SKM-1 treated with dmso at 0.1 percent for 144 hours (cell line): ENCODE data around the gene S100A14.
"Not testable (repeated sequence)": the region's sequence is repeated elsewhere in the genome, so short reads cannot be mapped to it uniquely, and the experiment has no call there.

Experiments
- DNase-seq: peaks from one replicate; lab custom pipeline; 2025; ENCODE audit not compliant: unreplicated experiment; lab: John Stamatoyannopoulos, UW

S100A14 gene

DNA sequence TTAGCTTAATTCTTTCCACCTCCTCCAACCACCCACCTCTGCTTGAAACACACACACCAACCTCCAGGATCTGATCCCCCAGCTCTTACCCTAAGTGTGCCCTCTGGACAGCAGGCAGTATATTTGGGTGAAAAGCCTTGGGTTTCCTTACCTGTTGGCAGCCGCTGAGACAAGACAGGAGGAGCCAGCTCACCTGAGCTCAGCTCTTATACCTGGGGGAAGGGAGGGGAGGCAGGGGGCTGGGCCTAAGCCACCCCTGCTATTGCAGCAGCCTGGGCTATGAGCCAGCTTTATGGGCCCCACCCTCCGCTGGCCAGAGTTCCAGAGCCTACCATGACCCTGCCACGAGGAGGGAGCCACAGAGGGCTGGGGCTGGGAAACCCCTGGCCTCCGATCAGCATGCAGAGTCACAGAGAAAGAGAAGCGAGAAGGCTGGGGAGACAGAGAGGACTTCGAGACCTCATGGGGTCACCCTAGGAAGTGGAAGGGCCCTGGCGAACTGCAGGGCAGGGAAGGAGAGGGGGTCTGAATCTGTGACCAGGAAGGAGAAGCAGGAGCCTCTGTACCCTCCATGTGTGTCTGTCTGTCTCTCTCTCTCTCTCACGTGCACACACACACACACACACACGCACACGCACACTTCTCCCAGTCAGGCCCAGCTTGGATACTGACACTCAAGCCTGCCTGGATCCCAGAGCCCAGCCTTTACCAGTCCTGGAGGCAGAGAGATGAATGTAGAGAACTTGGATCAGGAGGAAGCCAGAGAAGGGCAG is at the start of gene S100A14:
Gene S100A14 (minus strand): TSS at position 182 of the 773 bp plus-strand sequence. CDS start 467 bp downstream, outside the sequence.
- no peak for DNase-seq

DNA sequence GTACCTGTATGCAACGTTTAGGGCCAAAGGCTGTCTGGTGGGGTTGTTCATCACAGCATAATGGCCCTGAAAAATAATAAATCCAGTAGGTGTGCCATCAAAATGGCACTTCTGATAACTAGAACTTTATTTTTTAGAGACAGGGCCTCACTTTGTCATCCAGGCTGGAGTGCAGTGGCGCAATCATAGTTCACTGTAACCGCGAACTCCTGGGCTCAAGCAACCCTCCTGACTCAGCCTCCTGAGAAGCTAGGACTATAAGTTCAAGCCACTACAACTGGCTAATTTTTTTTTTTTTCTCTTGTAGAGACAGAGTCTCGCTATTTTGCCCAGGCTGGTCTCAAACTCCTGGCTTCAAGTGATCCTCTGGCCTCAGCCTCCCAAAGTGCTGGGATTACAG is 47.1 kb upstream of the S100A14 start:
- peak; percentile 18 for DNase-seq

DNA sequence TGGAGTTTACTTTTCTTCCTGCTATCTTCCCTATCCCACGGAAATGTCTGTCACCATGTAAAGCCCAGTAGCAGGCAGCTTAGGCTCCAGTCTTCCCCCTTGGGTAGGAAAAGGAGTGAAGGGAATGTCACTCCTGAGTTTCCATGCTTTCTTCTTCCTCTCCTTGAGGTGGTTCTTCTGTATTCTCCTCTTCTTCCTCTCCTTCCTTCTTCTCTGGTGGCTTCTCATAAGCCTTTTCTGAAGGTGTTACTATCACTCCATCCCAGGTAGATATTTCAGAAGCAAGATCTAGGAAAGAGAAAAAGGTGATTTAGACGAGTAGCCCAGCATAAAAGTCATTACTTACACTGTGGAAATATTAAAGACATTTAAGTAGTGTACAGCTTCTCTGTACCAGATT is 46.1 kb upstream of the S100A14 start:
- DNase-seq: no peak

DNA sequence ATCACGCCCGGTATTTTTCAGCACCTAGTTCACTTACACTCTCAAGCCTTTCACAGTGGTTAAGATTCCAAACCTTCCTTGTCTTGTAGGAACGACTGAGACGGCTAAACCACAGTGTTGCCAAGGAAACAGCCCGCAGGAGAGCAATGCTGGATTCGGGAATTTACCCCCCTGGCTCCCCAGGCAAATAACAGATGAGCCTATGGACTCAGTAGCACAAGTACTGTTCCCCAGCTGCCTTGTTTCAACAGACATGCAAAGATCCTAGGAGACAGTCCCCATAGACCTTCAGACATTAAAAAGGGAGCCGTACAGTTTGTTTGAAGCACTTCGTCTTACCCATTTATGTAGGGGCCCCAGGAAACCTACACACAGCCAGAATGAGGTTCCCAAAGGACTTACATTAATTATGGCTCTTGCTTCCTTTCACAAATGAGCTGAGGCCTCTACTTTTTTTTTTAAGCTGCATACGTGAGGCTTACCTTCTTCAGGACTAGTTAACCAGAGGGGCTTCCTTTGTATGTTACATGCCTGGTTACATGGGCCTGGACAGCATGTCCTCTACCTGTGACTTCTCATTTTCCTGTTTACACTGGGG is 45.1 kb upstream of the S100A14 start:
- no peak for DNase-seq

DNA sequence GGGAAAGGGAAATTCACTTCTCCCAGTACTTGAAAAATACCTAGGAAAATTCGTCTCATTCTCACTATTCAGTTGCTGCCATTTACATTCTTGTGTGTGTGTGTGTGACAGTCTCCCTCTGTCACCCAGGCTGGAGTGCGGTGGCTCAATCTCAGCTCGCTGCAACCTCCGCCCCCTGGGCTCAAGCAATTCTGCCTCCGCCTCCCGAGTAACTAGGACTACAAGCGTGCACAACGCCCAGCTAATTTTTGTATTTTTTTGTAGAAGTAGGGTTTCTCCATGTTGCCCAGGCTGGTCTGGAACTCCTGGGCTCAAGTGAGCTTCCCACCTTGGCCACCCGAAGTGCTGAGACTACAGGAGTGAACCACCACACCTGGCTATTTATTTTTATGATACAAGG is 43.5 kb upstream of the S100A14 start:
- no peak for DNase-seq

DNA sequence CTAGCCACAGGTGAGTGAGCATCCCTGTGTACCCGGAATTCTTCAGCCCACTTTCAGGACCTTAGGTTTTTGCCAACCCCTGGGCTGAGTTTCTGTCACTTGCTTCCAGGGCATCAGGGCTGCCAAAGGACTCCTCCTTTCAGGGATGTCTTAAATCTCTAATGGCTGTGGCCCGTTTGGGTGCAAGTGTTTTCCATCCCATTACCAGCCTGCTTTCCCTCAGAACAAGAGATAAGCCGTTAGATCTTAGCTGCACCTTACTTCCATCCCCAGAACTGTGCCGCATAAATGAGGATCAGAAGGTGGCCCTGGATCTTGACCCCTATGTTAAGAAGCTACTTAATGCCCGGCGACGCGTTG is 43.0 kb upstream of the S100A14 start:
- DNase-seq: no peak

DNA sequence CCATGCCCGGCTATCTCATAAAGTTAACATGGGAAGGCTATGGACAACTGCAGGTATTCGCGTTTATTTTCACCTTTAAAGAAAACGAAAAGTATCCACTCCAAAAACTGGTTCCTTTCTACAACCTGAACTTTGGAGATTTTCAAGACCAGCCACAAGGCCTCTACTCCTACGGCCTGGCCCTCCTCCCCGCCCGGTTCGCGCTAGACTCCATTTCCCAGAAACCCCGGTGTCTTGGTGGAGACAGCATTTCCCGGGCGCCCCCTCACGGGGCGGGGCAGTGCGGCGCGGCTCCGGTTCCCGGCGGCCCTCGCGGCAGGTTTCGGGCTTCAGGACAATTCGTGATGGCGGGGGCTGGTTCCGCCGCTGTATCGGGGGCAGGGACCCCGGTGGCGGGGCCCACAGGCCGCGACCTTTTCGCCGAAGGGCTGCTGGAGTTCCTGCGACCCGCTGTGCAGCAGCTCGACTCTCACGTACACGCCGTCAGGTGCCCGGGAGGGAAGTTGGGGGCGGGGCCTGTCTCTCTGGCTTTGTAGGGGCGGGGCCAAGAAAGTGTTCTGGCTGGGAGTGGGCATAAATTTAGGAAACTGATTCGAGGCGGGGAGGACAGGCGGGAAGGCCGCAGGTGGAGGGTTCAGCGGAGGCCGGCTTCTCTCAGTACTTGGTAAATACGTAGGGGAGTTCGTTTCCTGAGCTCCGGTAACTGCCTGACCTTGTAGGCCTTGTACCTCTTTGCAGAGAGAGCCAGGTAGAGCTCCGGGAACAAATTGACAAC is 42.5 kb upstream of the S100A14 start, which contains the start of gene SNAPIN:
Gene SNAPIN (plus strand): TSS at position 304 of the 775 bp plus-strand sequence. CDS start 41 bp downstream, at position 345.
- DNase-seq: peak; percentile 96

DNA sequence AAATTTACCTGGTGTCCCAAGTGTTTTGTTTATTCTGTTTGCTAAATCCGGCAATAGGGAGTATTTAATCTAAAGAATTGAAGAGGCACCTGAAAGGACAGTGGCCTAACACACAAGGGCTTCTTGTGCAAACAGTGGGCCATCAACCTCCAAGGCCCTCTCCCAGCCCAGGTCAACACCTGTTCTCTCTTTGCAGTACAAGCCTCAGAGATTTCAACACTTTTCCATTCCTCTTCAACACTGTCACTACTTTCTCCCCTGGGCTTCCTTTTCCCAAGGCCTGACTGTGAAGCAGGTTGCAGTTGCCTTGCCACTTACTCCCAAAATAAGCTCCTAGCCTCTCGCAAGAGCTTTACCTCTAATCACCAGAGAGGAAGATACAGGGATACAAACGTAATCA is 39.2 kb upstream of the S100A14 start:
- no peak for DNase-seq

DNA sequence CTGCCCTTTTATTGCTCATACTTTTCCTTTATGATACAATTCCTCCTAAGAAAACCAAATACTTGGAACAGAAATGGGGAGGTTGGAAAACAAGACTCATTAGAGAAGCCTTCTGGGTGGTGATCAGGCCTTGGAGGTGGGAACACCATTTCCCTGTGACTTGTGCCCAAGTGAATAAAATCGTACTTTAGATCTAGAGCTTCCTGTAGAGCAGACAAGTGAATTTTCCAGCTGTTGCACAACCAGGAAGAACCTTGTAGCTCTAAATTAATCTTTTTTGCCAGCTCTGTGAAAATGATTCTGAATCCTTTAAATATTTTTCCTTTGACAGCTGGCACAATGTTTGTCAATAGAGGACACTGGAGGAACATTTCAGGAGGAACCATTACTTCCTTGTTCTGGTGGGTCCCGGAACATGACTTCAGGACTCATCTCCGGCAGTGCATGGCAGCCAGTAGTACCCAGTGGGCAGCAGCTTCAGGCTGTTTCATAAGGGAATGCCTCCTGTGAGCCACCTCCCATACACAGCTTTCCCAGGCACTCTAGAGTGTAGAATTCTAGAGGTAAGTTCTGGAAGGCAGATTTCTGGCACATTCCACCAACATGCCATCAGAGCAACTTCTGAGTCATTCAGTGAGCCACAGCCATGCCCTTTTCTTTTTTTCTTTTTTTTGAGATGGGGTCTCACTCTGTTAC is 36.8 kb upstream of the S100A14 start:
- DNase-seq: no peak

DNA sequence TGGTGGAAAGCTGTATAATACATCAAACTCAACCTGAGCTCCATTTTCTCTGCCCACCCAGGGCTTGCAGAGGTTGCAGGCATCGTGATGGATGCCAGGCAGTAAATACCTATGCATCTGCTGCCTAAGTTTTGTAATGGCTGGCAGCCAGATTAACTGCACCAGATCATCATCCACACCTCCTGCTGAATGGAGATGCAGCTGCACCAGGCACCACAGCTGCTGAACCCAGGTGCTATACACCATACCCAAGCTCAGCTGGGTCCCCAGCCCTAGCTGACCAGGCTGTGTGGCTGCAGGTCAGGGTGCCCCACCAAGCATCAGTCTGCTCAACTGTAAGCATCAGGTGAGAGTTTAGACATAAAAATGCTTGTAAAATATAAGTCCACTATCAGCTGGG is 35.6 kb upstream of the S100A14 start:
- no peak for DNase-seq

DNA sequence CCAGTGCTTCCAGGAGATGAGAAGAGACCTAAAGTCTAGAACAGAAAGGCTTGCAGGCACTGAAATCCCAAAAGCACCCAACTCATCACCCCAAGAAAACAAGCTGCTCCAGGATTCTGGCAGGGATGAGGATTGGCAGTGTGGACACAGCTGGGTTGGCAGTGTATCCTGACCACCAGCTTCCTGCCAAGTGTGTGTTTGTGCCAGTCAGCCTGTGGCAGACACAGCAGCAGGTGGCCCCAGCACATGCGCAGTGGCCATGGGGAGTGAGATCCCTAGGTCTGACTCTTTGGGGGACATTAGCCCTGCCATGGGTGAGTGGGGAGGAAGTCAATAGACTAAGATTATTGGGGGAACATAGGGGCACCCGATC is 33.7 kb upstream of the S100A14 start:
- DNase-seq: no peak

DNA sequence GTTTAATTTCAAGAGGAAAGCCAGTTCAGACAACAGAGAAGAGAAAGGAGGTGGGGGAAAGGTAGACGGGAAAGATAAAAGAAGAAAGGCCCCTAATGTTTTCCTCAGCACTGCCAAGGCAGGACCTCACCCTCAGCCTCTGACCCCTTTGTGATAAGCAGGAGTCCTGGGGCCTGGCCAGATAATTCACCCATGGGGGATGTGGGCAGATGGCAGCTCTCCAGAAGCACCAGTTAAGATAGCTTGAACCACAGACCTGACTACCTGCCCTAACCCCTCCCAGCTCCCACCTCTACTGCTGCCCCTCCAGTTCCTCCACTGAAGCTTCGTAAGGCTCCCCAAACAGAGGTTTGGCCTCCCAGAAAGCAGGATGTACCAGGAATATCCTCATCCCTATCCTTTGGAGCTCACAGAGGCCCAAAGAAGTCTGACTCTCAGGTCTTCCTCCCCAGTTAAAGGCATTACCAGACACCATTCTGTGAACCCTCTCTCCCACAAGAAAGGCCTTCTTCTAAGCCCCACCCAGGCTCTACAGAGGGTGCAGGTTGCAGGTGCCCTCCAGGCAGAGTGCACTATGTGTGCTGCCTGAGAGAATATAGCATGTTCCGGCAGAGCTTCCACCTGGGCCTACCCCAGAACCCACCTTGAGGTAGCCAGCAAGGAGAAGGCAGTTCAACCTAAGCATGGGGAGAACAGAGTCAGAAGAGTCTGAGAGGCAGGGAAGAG is 33.2 kb upstream of the S100A14 start:
- DNase-seq: no peak

DNA sequence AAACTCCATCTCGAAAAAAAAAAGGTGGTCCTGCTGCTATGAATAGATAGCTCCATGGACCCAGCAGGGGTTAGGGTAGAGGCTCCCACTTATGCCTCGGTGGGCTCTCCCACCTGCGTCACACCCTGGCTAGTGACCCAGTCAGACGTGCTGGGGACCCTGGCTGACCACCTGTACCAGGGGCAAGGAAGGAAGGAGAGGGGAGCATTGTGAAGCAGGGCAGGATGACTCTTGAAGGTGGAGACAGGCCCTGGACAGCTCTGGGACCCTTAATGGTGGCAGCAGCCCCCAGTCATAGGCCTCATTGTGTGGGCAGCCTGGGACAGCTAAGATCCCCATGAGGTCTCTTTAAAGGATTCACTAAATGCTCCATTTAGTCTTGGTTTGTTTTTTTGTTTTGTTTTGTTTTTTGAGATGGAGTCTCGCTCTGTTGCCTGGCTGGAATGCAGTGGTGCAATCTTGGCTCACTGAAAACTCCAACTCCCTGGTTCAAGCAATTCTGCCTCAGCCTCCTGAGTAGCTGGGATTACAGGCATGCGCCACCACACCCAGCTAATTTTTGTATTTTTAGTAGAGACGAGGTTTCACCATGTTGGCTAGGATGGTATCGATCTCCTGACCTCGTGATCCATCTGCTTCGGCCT is 32.0 kb upstream of the S100A14 start:
- DNase-seq: no peak

DNA sequence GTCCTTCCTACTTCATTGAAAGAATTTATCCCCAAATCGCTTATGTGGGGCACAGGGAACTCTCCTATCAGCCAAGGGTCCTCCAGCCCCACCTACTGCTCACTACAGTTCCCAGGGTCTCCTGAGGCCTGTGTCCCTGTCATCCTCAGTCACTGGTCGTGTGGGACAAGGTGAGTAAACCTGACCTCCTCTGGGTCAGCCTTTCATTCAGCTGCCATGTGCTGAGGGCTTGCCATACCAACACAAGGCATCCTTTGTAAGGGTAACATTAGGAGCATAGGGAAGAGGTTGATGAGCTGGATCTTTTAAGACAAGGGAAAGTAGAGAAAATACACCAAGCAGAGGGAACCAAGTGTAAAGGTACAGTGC is 31.2 kb upstream of the S100A14 start:
- no peak for DNase-seq

DNA sequence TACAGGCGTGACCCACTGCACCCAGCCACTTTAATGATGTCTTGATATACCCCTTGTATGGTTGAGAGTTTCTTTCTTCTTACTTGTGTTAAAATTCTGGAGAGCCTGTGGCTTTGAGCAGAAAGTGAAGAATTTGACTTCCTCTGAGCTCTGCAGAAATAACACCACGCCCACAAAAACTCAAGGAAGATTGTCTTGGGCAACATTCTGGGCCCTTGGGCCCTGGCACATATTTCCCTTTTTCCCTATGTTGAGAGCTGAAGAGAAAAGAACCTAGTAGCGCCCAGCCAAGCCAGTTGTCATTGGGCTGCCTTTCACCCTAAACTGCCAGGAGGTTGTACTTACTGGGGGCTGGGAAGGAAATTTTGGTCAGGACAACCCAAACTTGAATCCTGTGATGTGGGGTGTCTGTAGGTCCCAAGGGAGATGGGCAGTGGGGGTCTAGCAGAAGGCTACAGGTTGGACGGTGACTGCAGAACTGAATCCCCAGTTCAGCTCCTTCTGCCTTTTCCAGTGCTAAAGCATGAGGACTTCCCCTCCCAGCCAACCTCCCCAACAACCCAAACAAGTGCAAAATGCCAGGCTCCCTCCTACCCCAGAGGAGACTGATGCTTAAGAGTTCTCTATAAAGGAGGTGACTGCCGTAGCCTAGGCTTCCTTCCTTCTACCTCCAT is 30.7 kb upstream of the S100A14 start:
- peak; percentile 68 for DNase-seq

DNA sequence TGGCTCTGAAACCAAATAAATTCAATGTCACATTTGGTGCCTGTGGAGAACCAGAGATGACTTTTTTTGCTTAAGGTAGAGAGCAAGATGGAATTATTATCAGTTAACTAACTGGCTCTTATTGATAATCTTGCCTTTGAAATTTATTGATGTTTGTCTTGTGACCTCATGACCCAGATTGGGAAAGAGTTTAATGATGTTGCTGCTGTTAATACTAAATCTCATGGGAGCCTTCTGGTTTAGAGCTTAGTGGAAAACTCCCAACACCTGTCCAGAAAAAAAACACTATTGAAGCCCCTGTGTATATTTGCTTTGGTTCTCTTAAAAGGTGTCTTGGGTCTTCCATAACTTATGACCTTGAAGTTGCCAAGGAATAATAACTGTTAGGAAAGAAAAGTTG is 27.7 kb upstream of the S100A14 start:
- DNase-seq: no peak

DNA sequence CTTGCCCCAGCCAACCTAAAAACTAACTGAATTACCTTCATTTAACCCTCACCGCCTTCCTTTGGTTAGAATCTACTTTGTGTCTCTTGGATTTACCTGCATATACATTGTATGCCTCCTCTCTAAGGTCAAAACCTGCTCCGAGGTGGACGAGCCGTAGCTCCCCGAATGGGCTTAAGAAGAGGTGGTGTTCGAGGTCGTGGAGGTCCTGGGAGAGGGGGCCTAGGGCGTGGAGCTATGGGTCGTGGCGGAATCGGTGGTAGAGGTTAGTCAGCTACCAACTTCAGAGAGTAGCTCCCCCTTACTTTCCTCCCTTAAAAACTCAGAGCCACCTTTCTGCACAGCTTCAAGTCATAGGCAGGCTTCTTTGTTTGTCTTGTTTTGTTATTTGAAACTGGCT is 27.0 kb upstream of the S100A14 start:
- no peak for DNase-seq

DNA sequence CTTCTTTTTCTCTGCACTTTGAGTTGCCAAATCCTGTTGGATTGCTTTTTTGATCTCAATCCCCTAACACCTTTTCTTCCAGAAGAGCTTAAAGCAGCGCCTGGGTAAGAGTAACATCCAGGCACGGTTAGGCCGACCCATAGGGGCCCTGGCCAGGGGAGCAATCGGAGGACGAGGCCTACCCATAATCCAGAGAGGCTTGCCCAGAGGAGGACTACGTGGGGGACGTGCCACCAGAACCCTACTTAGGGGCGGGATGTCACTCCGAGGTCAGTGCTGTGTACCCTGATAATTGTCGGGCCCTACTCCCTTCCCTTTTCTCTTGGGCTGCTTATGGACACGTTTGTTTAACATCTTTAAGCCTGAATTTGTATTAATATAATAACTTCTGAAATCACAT is 26.0 kb upstream of the S100A14 start:
- no peak for DNase-seq

DNA sequence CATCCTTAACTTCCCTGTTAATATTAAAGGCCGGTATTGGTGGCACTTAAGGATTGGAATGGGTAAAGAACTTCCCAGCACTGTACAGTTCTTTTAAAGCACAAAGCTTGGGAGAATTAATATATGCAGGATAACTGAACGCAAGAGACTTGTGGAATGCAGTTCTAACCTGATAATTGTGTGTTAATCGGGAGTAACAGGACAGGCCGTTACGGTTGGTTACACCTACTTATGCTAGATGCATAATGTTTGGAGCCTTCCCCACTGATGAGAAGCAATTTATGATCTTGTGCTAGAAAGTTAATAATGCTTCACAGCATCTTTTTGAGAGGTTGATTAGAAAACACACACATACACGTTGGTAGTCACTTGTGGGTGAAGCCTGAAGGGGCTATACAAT is 24.7 kb upstream of the S100A14 start:
- no peak for DNase-seq

DNA sequence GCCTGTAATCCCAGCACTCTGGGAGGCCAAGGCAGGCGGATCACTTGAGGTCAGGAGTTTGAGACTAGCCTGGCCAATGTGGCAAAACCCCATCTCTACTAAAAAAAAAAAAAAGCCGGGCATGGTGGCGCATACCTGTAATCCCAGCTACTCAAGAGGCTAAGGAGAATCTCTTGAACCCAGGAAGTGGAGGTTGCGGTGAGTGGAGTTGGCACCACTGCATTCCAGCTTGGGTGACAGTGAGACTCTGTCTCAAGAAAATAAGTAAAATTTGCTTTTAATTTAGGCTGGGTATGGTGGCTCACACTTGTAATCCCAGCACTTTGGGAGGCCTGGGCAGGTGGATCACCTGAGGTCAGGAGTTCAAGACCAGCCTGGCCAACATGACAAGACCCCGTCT is 24.1 kb upstream of the S100A14 start:
- not testable (repeated sequence) for DNase-seq
